Thyroid gland (tissue), 4 donors: ENCODE data around the gene SLC17A7.

Source experiments
- POLR2A ChIP-seq, 2 donors: fragments of 450-650 bp; IDR thresholded peaks; one replicate each; pipeline ENCODE4 v1.6.1; 2017; ENCODE audit warnings: antibody characterized with exemption in 2 of 2, mild to moderate bottlenecking in 2 of 2, moderate library complexity in 1 of 2
- TF ChIP-seq, protein P1 (sequence below), 6 experiments: fragments of 200-600 bp in 3 of 6; fragments of 450-650 bp in 3 of 6; sonication (generic) in 3 of 6; IDR thresholded peaks; one replicate each; pipeline ENCODE4 v1.5.1; 2016 to 2019; ENCODE audit warnings: antibody characterized with exemption in 6 of 6, mild to moderate bottlenecking in 2 of 6, inconsistent platforms in 1 of 6, moderate library complexity in 1 of 6

GRCh38 chr19:49407079-49407478 lies 34.2 kb downstream of the SLC17A7 start:
- TF ChIP-seq, protein P1, sequence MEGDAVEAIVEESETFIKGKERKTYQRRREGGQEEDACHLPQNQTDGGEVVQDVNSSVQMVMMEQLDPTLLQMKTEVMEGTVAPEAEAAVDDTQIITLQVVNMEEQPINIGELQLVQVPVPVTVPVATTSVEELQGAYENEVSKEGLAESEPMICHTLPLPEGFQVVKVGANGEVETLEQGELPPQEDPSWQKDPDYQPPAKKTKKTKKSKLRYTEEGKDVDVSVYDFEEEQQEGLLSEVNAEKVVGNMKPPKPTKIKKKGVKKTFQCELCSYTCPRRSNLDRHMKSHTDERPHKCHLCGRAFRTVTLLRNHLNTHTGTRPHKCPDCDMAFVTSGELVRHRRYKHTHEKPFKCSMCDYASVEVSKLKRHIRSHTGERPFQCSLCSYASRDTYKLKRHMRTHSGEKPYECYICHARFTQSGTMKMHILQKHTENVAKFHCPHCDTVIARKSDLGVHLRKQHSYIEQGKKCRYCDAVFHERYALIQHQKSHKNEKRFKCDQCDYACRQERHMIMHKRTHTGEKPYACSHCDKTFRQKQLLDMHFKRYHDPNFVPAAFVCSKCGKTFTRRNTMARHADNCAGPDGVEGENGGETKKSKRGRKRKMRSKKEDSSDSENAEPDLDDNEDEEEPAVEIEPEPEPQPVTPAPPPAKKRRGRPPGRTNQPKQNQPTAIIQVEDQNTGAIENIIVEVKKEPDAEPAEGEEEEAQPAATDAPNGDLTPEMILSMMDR (IDR thresholded peaks at IDR 0.05): no peak
- TF ChIP-seq POLR2A (IDR thresholded peaks at IDR 0.05): no peak
